Measurements from ENCODE around the gene IGFBPL1.

Gene IGFBPL1

GRCh38 chr9:38445154-38446043, 21.1 kb upstream of the IGFBPL1 start:
- Histone ChIP-seq H3K4me3 (ENCODE audit: low read length) (no peak overlapping the region), H4K20me1 (ENCODE audit: insufficient read depth, low read length) (no peaks in the 10 kb centered on the region), H3K4me2 (ENCODE audit: low read depth, low read length) (no peak overlapping the region), H3K9me3 (replicated peaks; ENCODE audit: insufficient read depth, low read length) (no peaks in the 10 kb centered on the region), H3K4me1 (ENCODE audit: low read length) (no peaks in the 10 kb centered on the region), H2AFZ (ENCODE audit: low read length) (no peak overlapping the region), H3K79me2 (ENCODE audit: low read length) (no peaks in the 10 kb centered on the region), H3K27me3 (replicated peaks; ENCODE audit: insufficient read depth, low read length) (no peaks in the 10 kb centered on the region), H3K9ac (ENCODE audit: low read length) (no peak overlapping the region), H3F3A (ENCODE audit: insufficient read depth, low read length) (no peaks in the 10 kb centered on the region), H3K27ac (ENCODE audit: low read length) (no peak overlapping the region), H3K36me3 (replicated peaks; ENCODE audit: insufficient read depth, low read length) (no peaks in the 10 kb centered on the region), H3K9me2 (replicated peaks; ENCODE audit: insufficient read depth, low read length) (no peaks in the 10 kb centered on the region)
- no peak for DNase-seq
- TF ChIP-seq EZH2 (optimal IDR thresholded peaks at IDR 0.05; ENCODE audit: low read depth, low read length) (no peak), EZH2phosphoT487 (IDR thresholded peaks at IDR 0.05; ENCODE audit: low read length) (no peak)
- TF ChIP-seq, protein P1, sequence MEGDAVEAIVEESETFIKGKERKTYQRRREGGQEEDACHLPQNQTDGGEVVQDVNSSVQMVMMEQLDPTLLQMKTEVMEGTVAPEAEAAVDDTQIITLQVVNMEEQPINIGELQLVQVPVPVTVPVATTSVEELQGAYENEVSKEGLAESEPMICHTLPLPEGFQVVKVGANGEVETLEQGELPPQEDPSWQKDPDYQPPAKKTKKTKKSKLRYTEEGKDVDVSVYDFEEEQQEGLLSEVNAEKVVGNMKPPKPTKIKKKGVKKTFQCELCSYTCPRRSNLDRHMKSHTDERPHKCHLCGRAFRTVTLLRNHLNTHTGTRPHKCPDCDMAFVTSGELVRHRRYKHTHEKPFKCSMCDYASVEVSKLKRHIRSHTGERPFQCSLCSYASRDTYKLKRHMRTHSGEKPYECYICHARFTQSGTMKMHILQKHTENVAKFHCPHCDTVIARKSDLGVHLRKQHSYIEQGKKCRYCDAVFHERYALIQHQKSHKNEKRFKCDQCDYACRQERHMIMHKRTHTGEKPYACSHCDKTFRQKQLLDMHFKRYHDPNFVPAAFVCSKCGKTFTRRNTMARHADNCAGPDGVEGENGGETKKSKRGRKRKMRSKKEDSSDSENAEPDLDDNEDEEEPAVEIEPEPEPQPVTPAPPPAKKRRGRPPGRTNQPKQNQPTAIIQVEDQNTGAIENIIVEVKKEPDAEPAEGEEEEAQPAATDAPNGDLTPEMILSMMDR (IDR thresholded peaks at IDR 0.05; ENCODE audit: low read length), result no peak

GRCh38 chr9:38443597-38443996, 19.3 kb upstream of the IGFBPL1 start:
- H3K27ac ChIP-seq (ENCODE audit: low read length), result no peak overlapping the region

GRCh38 chr9:38443181-38443580, 18.9 kb upstream of the IGFBPL1 start:
- no peaks in the 10 kb centered on the region for H3K79me2 ChIP-seq (ENCODE audit: low read length)
- H2AFZ ChIP-seq (ENCODE audit: low read length), result no peak overlapping the region
- no peaks in the 10 kb centered on the region for H3K36me3 ChIP-seq (replicated peaks; ENCODE audit: insufficient read depth, low read length)
- no peaks in the 10 kb centered on the region for H3K4me1 ChIP-seq (ENCODE audit: low read length)
- H3F3A ChIP-seq (ENCODE audit: insufficient read depth, low read length), result no peaks in the 10 kb centered on the region
- TF ChIP-seq EZH2phosphoT487 (IDR thresholded peaks at IDR 0.05; ENCODE audit: low read length) (no peak), EZH2 (optimal IDR thresholded peaks at IDR 0.05; ENCODE audit: low read depth, low read length) (no peak)
- TF ChIP-seq, protein P1 (IDR thresholded peaks at IDR 0.05; ENCODE audit: low read length), result no peak
- no peaks in the 10 kb centered on the region for H3K9me2 ChIP-seq (replicated peaks; ENCODE audit: insufficient read depth, low read length)
- no peak overlapping the region for H3K4me2 ChIP-seq (ENCODE audit: low read depth, low read length)
- no peaks in the 10 kb centered on the region for H4K20me1 ChIP-seq (ENCODE audit: insufficient read depth, low read length)
- DNase-seq, result no peak
- H3K4me3 ChIP-seq (ENCODE audit: low read length), result no peak overlapping the region
- no peaks in the 10 kb centered on the region for H3K27me3 ChIP-seq (replicated peaks; ENCODE audit: insufficient read depth, low read length)
- no peak overlapping the region for H3K9ac ChIP-seq (ENCODE audit: low read length)
- no peak overlapping the region for H3K27ac ChIP-seq (ENCODE audit: low read length)
- no peaks in the 10 kb centered on the region for H3K9me3 ChIP-seq (replicated peaks; ENCODE audit: insufficient read depth, low read length)

More at GRCh38 chr9:38443597-38443996, 19.3 kb upstream of the IGFBPL1 start:
- Histone ChIP-seq H3K4me3 (ENCODE audit: low read length) (no peak overlapping the region), H3K27me3 (replicated peaks; ENCODE audit: insufficient read depth, low read length) (no peaks in the 10 kb centered on the region), H2AFZ (ENCODE audit: low read length) (no peak overlapping the region), H3K36me3 (replicated peaks; ENCODE audit: insufficient read depth, low read length) (no peaks in the 10 kb centered on the region), H3F3A (ENCODE audit: insufficient read depth, low read length) (no peaks in the 10 kb centered on the region), H3K4me1 (ENCODE audit: low read length) (no peaks in the 10 kb centered on the region), H3K79me2 (ENCODE audit: low read length) (no peaks in the 10 kb centered on the region), H4K20me1 (ENCODE audit: insufficient read depth, low read length) (no peaks in the 10 kb centered on the region), H3K9me3 (replicated peaks; ENCODE audit: insufficient read depth, low read length) (no peaks in the 10 kb centered on the region), H3K4me2 (ENCODE audit: low read depth, low read length) (no peak overlapping the region), H3K9me2 (replicated peaks; ENCODE audit: insufficient read depth, low read length) (no peaks in the 10 kb centered on the region), H3K9ac (ENCODE audit: low read length) (no peak overlapping the region)
- TF ChIP-seq EZH2phosphoT487 (IDR thresholded peaks at IDR 0.05; ENCODE audit: low read length) (no peak), EZH2 (optimal IDR thresholded peaks at IDR 0.05; ENCODE audit: low read depth, low read length) (no peak)
- TF ChIP-seq, protein P1 (IDR thresholded peaks at IDR 0.05; ENCODE audit: low read length), result no peak
- DNase-seq, result no peak

All from MM.1S (cell line).